ENCODE results near the gene KLRG1. TPM values are rescaled to one million over a fixed set of nuclear protein-coding genes. Genes with fewer than 3 reads are reported as not detected.

The KLRG1 gene
- total and polyA plus RNA-seq, 2 of the 4 experiments (the other 2 are of a cell fraction): 0.36 to 0.54 TPM

- intact Hi-C loops (cut with micrococcal nuclease): no loop called here
- Histone ChIP-seq H3K9ac (ENCODE audit: low read depth, low read length) (no peak overlapping the region), H3K27ac (ENCODE audit: insufficient read depth, low read length) (no peak overlapping the region), H4K20me1 (ENCODE audit: insufficient read depth, low read length) (peaks cover 16% of the 10 kb centered on the region; the same call in 1 of the 2 replicates), H2AK9ac (replicated peaks; ENCODE audit: low read depth, low read length, poor library complexity) (no peak overlapping the region), H3K4me1 (ENCODE audit: control insufficient read depth, insufficient read depth, low read length) (no peaks in the 10 kb centered on the region), H3K36me3 (ENCODE audit: control insufficient read depth, insufficient read depth, low read length) (no peaks in the 10 kb centered on the region), H3K4me2 (ENCODE audit: low read depth, low read length) (no peak overlapping the region), H3K79me1 (ENCODE audit: low read depth in 1 of 2, low read length in 2 of 2) (peaks cover 3 to 25% of the 10 kb centered on the region in 2 experiments; a peak in 2 of 4 replicates), H3K4me3 (ENCODE audit: insufficient read depth, low read depth, low read length) (no peak overlapping the region), H4K8ac (ENCODE audit: low read depth in 2 of 2, low read length in 2 of 2) (no peak overlapping the region), H2AFZ (replicated peaks; ENCODE audit: low read length, poor library complexity) (no peak overlapping the region), H2BK20ac (ENCODE audit: low read depth, low read length) (no peak overlapping the region), H3K18ac (ENCODE audit: low read depth, low read length) (no peak overlapping the region), H2BK120ac (ENCODE audit: low read depth, low read length) (no peak overlapping the region), H2AK5ac (ENCODE audit: low read depth, low read length) (no peak overlapping the region), H3K9me1 (ENCODE audit: insufficient read depth, low read length) (no peaks in the 10 kb centered on the region), H2BK15ac (ENCODE audit: low read depth, low read length) (no peak overlapping the region), H2BK5ac (ENCODE audit: low read depth, low read length, poor library complexity, severe bottlenecking) (no peak overlapping the region), H3K14ac (replicated peaks; ENCODE audit: low read depth, low read length) (no peak overlapping the region), H3K23ac (ENCODE audit: low read depth, low read length) (no peak overlapping the region), H4K91ac (ENCODE audit: insufficient read depth, low read depth, low read length) (no peak overlapping the region), H4K5ac (ENCODE audit: low read depth, low read length) (no peak overlapping the region), H3K56ac (ENCODE audit: extremely low read depth, insufficient read depth, low read length) (no peak overlapping the region), H3K27me3 (ENCODE audit: control insufficient read depth, insufficient read depth, low read length) (no peaks in the 10 kb centered on the region), H3K9me3 (ENCODE audit: control insufficient read depth, insufficient read depth, low read length) (no peaks in the 10 kb centered on the region), H3K4ac (ENCODE audit: low read depth, low read length) (no peak overlapping the region)
- ATAC-seq (ENCODE audit: low read depth) (no peak), DNase-seq (no peak)
- in situ Hi-C loops (cut with MboI; ENCODE audit: low sequenced_read_pairs): no loop called here
- BruUV-seq (replicated peaks): no TSS peak
- no peak for TF ChIP-seq CHD1 (IDR thresholded peaks at IDR 0.05; ENCODE audit: low read depth, low read length)
- no peak for TF ChIP-seq RAD21 (IDR thresholded peaks at IDR 0.05; ENCODE audit: low read length)
- no peak for TF ChIP-seq MAFK (IDR thresholded peaks at IDR 0.05; ENCODE audit: low read depth, low read length)
- no peak for TF ChIP-seq MXI1 (IDR thresholded peaks at IDR 0.05; ENCODE audit: borderline replicate concordance, low read depth, low read length)
- TF ChIP-seq BHLHE40 (IDR thresholded peaks at IDR 0.05; ENCODE audit: low read depth, low read length): no peak
- ChIA-PET POLR2A (ENCODE audit: unreplicated experiment) (no interaction called here), CTCF (interaction anchor here (0.5 to 0.7 kb wide), 3 partner anchors 23 to 725 kb away, joined by 3 to 4 read pairs (median 3); no protein-coding TSS in a partner anchor)
- no CpG with 5 or more reads among the region's 1 CpG for WGBS, 2 experiments (ENCODE audit: extremely low coverage in 2 of 2, insufficient read length in 1 of 2)
- dilution Hi-C loops (cut with HindIII; ENCODE audit: low sequenced_read_pairs, unreplicated experiment): no loop called here
Measured at GRCh38 chr12:8951744-8952143, 37.6 kb upstream of the KLRG1 start.

All from IMR-90 (cell line).